A673 (cell line): ENCODE measurements around the gene NPTN. TPM values are rescaled to one million over a fixed set of nuclear protein-coding genes. Genes with fewer than 3 reads are reported as not detected.

ENCODE experiments used
- BruUV-seq: library from RNA; stranded (reverse); fragments of 400-500 nt; replicated peaks from 2 replicates; lab custom pipeline; 2021; lab: Mats Ljungman, UMichigan
- CTCF ChIA-PET: fragments of 300-600 bp; sonication (Branson Sonifier 250); formaldehyde crosslinking; loops from one replicate; lab custom pipeline; 2022; ENCODE audit warnings: antibody characterized with exemption; lab: Charles Lee
- POLR2A ChIA-PET: fragments of 300-600 bp; sonication (Branson Sonifier 250); formaldehyde crosslinking; loops from one replicate; lab custom pipeline; 2022; ENCODE audit warnings: antibody characterized with exemption; ENCODE audit not compliant: low non-redundant PET; lab: Charles Lee
- DNase-seq: peaks from one replicate; pipeline ENCODE4 v3.0.0-alpha.2; 2015; ENCODE audit warnings: low spot score
- H3K27ac ChIP-seq: fragments of 200-600 bp; sonication (generic); 2 replicates; pipeline ENCODE4 v1.5.1; 2016; ENCODE audit warnings: mixed run types, low read depth, mild to moderate bottlenecking, mixed read lengths, antibody characterized with exemption, low read length; ENCODE audit not compliant: poor library complexity, severe bottlenecking
- H3K27me3 ChIP-seq: fragments of 200-600 bp; sonication (generic); replicated peaks from 2 replicates; pipeline ENCODE4 v1.6.1; 2017; ENCODE audit warnings: mixed run types, low read depth, mild to moderate bottlenecking, mixed read lengths, antibody characterized with exemption, low read length; ENCODE audit not compliant: insufficient read depth, poor library complexity
- H3K36me3 ChIP-seq: fragments of 200-600 bp; sonication (generic); 2 replicates; pipeline ENCODE4 v1.6.1; 2016; ENCODE audit warnings: mixed run types, mild to moderate bottlenecking, mixed read lengths, antibody characterized with exemption, low read length; ENCODE audit not compliant: insufficient read depth, poor library complexity, severe bottlenecking
- H3K4me1 ChIP-seq: fragments of 200-600 bp; sonication (generic); 2 replicates; pipeline ENCODE4 v1.6.1; 2017; ENCODE audit warnings: mixed run types, mild to moderate bottlenecking, mixed read lengths, antibody characterized with exemption, low read length; ENCODE audit not compliant: insufficient read depth, poor library complexity, severe bottlenecking
- H3K4me3 ChIP-seq: fragments of 200-600 bp; sonication (generic); 2 replicates; pipeline ENCODE4 v1.5.1; 2016; ENCODE audit warnings: low read depth, mixed run types, mild to moderate bottlenecking, mixed read lengths, low read length; ENCODE audit not compliant: poor library complexity, severe bottlenecking
- H3K9me3 ChIP-seq: fragments of 200-600 bp; sonication (generic); 2 replicates; pipeline ENCODE4 v1.6.1; 2016; ENCODE audit warnings: mixed run types, low read depth, mild to moderate bottlenecking, mixed read lengths, antibody characterized with exemption, low read length; ENCODE audit not compliant: poor library complexity, severe bottlenecking
- EZH2 ChIP-seq: fragments of 200-600 bp; sonication (generic); IDR thresholded peaks from 2 replicates; pipeline ENCODE4 v1.6.1; 2017; ENCODE audit warnings: borderline replicate concordance, low read depth, mild to moderate bottlenecking, mixed read lengths, antibody characterized with exemption, low read length; ENCODE audit not compliant: poor library complexity, severe bottlenecking
- intact Hi-C: fragments of 100-400 bp; cut with micrococcal nuclease; formaldehyde crosslinking; loops from one replicate; pipeline ENCODE4 v1.10.0; 2022; ENCODE audit not compliant: unreplicated experiment
- total RNA-seq: library from RNA; stranded (reverse); gene quantifications from 2 replicates; pipeline ENCODE4 v1.2.3, GENCODE V29; 2021
- TF ChIP-seq, protein P1 (sequence below): fragments of 300-800, 200-600 bp; sonication (generic); conservative IDR thresholded peaks from 2 replicates; pipeline ENCODE4 v1.5.1; 2017; ENCODE audit warnings: low read depth, mild to moderate bottlenecking, antibody characterized with exemption, low read length, moderate library complexity, mixed read lengths

The NPTN gene
- total RNA-seq, 1 experiment from 2014 or later = 101 TPM

DNA sequence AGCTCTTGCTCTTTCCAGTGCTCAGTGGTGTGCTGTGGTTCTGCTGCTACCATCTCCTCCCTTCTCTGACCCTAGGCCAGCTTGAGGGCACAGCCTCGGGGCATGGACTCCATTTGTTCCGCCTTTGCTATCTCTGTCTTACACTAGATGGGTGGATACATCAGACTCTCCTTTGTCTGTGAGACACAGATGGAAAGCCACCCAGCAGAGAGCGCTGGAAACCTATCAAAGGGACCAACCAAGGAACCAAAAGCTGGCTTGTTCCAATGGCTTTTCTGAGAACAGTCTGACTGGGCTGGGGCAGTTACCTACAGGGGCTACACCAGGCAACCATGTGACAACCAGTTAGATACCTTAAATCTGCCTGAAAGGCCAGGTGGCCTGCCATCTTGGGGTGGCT, 63.8 kb downstream of the NPTN start:
- POLR2A ChIA-PET = interaction anchor here (0.6 kb wide), 1 partner anchor 326 kb away, joined by 3 read pairs; no protein-coding TSS in a partner anchor
- Histone ChIP-seq H3K27ac (no peak overlapping the region), H3K4me3 (no peak overlapping the region), H3K27me3 (no peaks in the 10 kb centered on the region), H3K4me1 (peaks cover 27% of the 10 kb centered on the region), H3K36me3 (peaks cover 41% of the 10 kb centered on the region), H3K9me3 (no peaks in the 10 kb centered on the region)
- no peak for TF ChIP-seq EZH2
- TF ChIP-seq, protein P1, sequence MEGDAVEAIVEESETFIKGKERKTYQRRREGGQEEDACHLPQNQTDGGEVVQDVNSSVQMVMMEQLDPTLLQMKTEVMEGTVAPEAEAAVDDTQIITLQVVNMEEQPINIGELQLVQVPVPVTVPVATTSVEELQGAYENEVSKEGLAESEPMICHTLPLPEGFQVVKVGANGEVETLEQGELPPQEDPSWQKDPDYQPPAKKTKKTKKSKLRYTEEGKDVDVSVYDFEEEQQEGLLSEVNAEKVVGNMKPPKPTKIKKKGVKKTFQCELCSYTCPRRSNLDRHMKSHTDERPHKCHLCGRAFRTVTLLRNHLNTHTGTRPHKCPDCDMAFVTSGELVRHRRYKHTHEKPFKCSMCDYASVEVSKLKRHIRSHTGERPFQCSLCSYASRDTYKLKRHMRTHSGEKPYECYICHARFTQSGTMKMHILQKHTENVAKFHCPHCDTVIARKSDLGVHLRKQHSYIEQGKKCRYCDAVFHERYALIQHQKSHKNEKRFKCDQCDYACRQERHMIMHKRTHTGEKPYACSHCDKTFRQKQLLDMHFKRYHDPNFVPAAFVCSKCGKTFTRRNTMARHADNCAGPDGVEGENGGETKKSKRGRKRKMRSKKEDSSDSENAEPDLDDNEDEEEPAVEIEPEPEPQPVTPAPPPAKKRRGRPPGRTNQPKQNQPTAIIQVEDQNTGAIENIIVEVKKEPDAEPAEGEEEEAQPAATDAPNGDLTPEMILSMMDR = no peak
- peak; percentile 10 for DNase-seq
- CTCF ChIA-PET = interaction anchor here (0.7 to 1.1 kb wide), 2 partner anchors 9 to 67 kb away, joined by 4 to 10 read pairs; no protein-coding TSS in a partner anchor
- no TSS peak for BruUV-seq
- intact Hi-C loops = no loop called here

DNA sequence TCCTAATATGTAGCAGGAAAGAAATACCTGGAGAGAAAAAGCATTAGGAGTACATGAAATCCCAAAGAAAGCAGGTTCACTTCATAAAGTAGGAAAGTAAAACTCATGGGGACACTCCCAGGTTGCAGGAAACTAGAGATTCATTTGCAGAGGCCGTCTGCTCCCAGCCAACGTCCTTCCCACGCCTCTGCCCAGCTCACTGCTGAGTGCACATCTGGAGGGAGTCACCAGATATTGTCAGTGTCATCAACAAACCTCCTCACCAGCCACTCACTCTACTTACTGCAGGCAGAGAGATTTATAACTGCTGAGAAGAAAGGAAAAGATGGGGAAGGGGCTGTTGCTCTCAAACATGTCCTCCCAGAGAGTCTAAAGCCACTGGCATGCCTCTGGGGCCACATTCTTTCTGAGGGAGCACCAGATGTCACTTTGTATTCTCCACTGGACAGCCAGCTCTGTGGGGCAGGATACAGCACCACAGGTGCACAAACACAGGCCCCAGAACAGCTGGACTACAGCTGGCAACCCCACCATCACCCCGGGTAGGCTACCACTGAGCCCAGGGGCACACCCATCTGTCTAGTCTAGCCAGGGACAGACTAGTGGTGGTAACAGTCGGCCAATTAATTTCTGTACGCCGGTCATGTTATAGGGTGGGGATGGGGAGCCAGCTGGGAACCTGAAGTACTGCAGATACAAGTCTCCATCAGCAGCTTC, 64.5 kb downstream of the NPTN start:
- Histone ChIP-seq H3K4me1 (peaks cover 20% of the 10 kb centered on the region), H3K9me3 (no peaks in the 10 kb centered on the region), H3K27me3 (no peaks in the 10 kb centered on the region), H3K27ac (no peak overlapping the region), H3K4me3 (no peak overlapping the region), H3K36me3 (peaks cover 41% of the 10 kb centered on the region)
- ChIA-PET CTCF (interaction anchor here (1.1 kb wide), 1 partner anchor 8 kb away, joined by 10 read pairs; no protein-coding TSS in a partner anchor), POLR2A (no interaction called here)
- no peak for DNase-seq
- intact Hi-C loops = no loop called here
- TF ChIP-seq, protein P1 = no peak
- TF ChIP-seq EZH2 = no peak
- no TSS peak for BruUV-seq

DNA sequence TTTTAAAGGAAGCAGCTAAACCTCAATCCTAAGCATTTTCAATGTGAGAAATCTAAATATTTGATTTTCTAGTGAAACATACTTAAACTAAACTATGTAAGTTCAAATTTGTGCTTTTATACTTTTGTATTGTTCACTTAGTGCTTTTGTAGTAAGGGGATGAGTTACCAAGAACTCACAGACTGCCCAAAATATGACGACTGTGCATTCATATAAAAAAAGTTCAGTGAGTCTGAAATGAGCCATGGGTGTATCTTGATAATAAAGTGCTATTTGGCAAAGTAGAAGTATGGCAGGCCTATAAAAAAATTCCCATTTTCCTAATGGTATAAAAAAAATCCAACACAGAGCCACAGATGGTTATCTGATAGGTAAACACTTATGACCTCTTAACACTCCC, 66.2 kb downstream of the NPTN start:
- intact Hi-C loops = no loop called here
- no peak for DNase-seq
- Histone ChIP-seq H3K36me3 (peaks cover 47% of the 10 kb centered on the region), H3K27ac (no peak overlapping the region), H3K4me3 (no peak overlapping the region), H3K27me3 (no peaks in the 10 kb centered on the region), H3K4me1 (peaks cover 8% of the 10 kb centered on the region), H3K9me3 (no peaks in the 10 kb centered on the region)
- BruUV-seq = no TSS peak
- CTCF ChIA-PET = no interaction called here
- POLR2A ChIA-PET = no interaction called here
- TF ChIP-seq EZH2 = no peak
- TF ChIP-seq, protein P1 = no peak
